IMR-90 (cell line): ENCODE data around the gene SFXN2. TPM values are rescaled to one million over a fixed set of nuclear protein-coding genes. Genes with fewer than 3 reads are reported as not detected.

Experiments
- ATAC-seq: fragments of 200-7000 bp; cut with Tn5 transposase; 2 replicates; pipeline ENCODE4 v1.9.1; 2020; ENCODE audit warnings: low read depth, mild to moderate bottlenecking, moderate library complexity
- BruUV-seq: library from RNA; stranded (reverse); fragments of 400-500 nt; replicated peaks from 2 replicates; lab custom pipeline; 2021; lab: Mats Ljungman, UMichigan
- CTCF ChIA-PET: fragments of 300-600 bp; formaldehyde crosslinking; extraction: SDS; loops from one replicate; lab custom pipeline; 2021; ENCODE audit warnings: antibody characterized with exemption; lab: Yijun Ruan, JAX
- POLR2A ChIA-PET: fragments of 300-600 bp; sonication (Branson Sonifier 250); formaldehyde crosslinking; loops from one replicate; lab custom pipeline; 2022; ENCODE audit warnings: antibody characterized with exemption; ENCODE audit not compliant: unreplicated experiment; lab: Charles Lee
- DNase-seq: peaks from one replicate; pipeline ENCODE4 v3.0.0; 2013
- H2AFZ ChIP-seq: replicated peaks from 2 replicates; pipeline ENCODE3; 2013; ENCODE audit warnings: low read length, mild to moderate bottlenecking; ENCODE audit not compliant: poor library complexity
- H2AK5ac ChIP-seq: 2 replicates; pipeline ENCODE4 v1.6.1; 2013; ENCODE audit warnings: low read depth, low read length, inconsistent platforms
- H2AK9ac ChIP-seq: replicated peaks from 2 replicates; pipeline ENCODE3; 2013; ENCODE audit warnings: mild to moderate bottlenecking, low read depth, low read length, moderate library complexity; ENCODE audit not compliant: poor library complexity
- H2BK120ac ChIP-seq: 2 replicates; pipeline ENCODE4 v1.6.1; 2013; ENCODE audit warnings: low read depth, low read length, inconsistent platforms
- H2BK15ac ChIP-seq: 3 replicates; pipeline ENCODE4 v1.6.1; 2013; ENCODE audit warnings: low read depth, low read length, inconsistent platforms
- H2BK20ac ChIP-seq: 2 replicates; pipeline ENCODE4 v1.6.1; 2013; ENCODE audit warnings: low read depth, mild to moderate bottlenecking, inconsistent platforms, low read length, moderate library complexity
- H2BK5ac ChIP-seq: 2 replicates; pipeline ENCODE4 v1.6.1; 2013; ENCODE audit warnings: mild to moderate bottlenecking, low read depth, low read length, inconsistent platforms; ENCODE audit not compliant: poor library complexity, severe bottlenecking
- H3K14ac ChIP-seq: replicated peaks from 2 replicates; pipeline ENCODE4 v1.6.1; 2013; ENCODE audit warnings: low read depth, low read length, inconsistent platforms
- H3K18ac ChIP-seq: 2 replicates; pipeline ENCODE4 v1.6.1; 2013; ENCODE audit warnings: low read depth, low read length, control low read depth
- H3K23ac ChIP-seq: 2 replicates; pipeline ENCODE4 v1.6.1; 2013; ENCODE audit warnings: low read depth, low read length, inconsistent platforms
- H3K27ac ChIP-seq: 2 replicates; pipeline ENCODE4 v1.5.1; 2013; ENCODE audit warnings: mild to moderate bottlenecking, control low read depth, low read length; ENCODE audit not compliant: insufficient read depth
- H3K27me3 ChIP-seq: 2 replicates; pipeline ENCODE4 v1.6.1; 2013; ENCODE audit warnings: low read length; ENCODE audit not compliant: control insufficient read depth, insufficient read depth
- H3K36me3 ChIP-seq: 2 replicates; pipeline ENCODE4 v1.6.1; 2013; ENCODE audit warnings: low read length, mixed read lengths; ENCODE audit not compliant: control insufficient read depth, insufficient read depth
- H3K4ac ChIP-seq: 2 replicates; pipeline ENCODE4 v1.6.1; 2013; ENCODE audit warnings: low read depth, low read length, inconsistent platforms
- H3K4me1 ChIP-seq: 2 replicates; pipeline ENCODE4 v1.6.1; 2013; ENCODE audit warnings: low read length, mixed read lengths; ENCODE audit not compliant: control insufficient read depth, insufficient read depth
- H3K4me2 ChIP-seq: 2 replicates; pipeline ENCODE4 v1.6.1; 2013; ENCODE audit warnings: low read depth, mild to moderate bottlenecking, control low read depth, low read length, moderate library complexity
- H3K4me3 ChIP-seq: 2 replicates; pipeline ENCODE4 v1.5.1; 2013; ENCODE audit warnings: low read depth, mild to moderate bottlenecking, control low read depth, low read length, moderate library complexity; ENCODE audit not compliant: insufficient read depth
- H3K56ac ChIP-seq: 2 replicates; pipeline ENCODE4 v1.6.1; 2013; ENCODE audit warnings: low read length, inconsistent platforms; ENCODE audit not compliant: insufficient read depth; ENCODE audit errors: extremely low read depth
- H3K79me1 ChIP-seq, 2 experiments: 2 replicates each; pipeline ENCODE4 v1.6.1; 2013; ENCODE audit warnings: low read length in 2 of 2, inconsistent platforms in 1 of 2, low read depth in 1 of 2
- H3K9ac ChIP-seq: 2 replicates; pipeline ENCODE4 v1.6.1; 2013; ENCODE audit warnings: low read depth, low read length, control low read depth
- H3K9me1 ChIP-seq: 2 replicates; pipeline ENCODE4 v1.6.1; 2013; ENCODE audit warnings: low read length, inconsistent platforms; ENCODE audit not compliant: insufficient read depth
- H3K9me3 ChIP-seq: 2 replicates; pipeline ENCODE4 v1.6.1; 2013; ENCODE audit warnings: low read length; ENCODE audit not compliant: control insufficient read depth, insufficient read depth
- H4K20me1 ChIP-seq: 2 replicates; pipeline ENCODE4 v1.6.1; 2013; ENCODE audit warnings: low read length, inconsistent platforms; ENCODE audit not compliant: insufficient read depth
- H4K5ac ChIP-seq: 2 replicates; pipeline ENCODE4 v1.6.1; 2013; ENCODE audit warnings: mild to moderate bottlenecking, low read depth, low read length, control low read depth
- H4K8ac ChIP-seq, 2 experiments: 2 replicates each; pipeline ENCODE4 v1.6.1; 2013; ENCODE audit warnings: low read depth in 2 of 2, low read length in 2 of 2, control low read depth in 1 of 2, inconsistent platforms in 1 of 2
- H4K91ac ChIP-seq: 2 replicates; pipeline ENCODE4 v1.6.1; 2013; ENCODE audit warnings: low read depth, low read length, inconsistent platforms; ENCODE audit not compliant: insufficient read depth
- BHLHE40 ChIP-seq: fragments of 150-350 bp; IDR thresholded peaks from 2 replicates; pipeline ENCODE4 v1.6.1; 2016; ENCODE audit warnings: mild to moderate bottlenecking, low read depth, low read length
- CEBPB ChIP-seq: IDR thresholded peaks from 2 replicates; pipeline ENCODE4 v1.6.1; 2012; ENCODE audit warnings: low read depth, low read length, improper control_type of control experiment
- CHD1 ChIP-seq: IDR thresholded peaks from 2 replicates; pipeline ENCODE4 v1.6.1; 2012; ENCODE audit warnings: low read depth, low read length, improper control_type of control experiment
- FOS ChIP-seq: fragments of 150-350 bp; IDR thresholded peaks from 2 replicates; pipeline ENCODE4 v1.6.1; 2016; ENCODE audit warnings: low read depth, low read length
- MAFK ChIP-seq: IDR thresholded peaks from 2 replicates; pipeline ENCODE4 v1.6.1; 2012; ENCODE audit warnings: low read depth, low read length, improper control_type of control experiment
- MAZ ChIP-seq: IDR thresholded peaks from 2 replicates; pipeline ENCODE4 v1.6.1; 2012; ENCODE audit warnings: low read depth, mild to moderate bottlenecking, low read length, improper control_type of control experiment, moderate library complexity, borderline replicate concordance
- MXI1 ChIP-seq: IDR thresholded peaks from 2 replicates; pipeline ENCODE4 v1.6.1; 2012; ENCODE audit warnings: low read depth, mild to moderate bottlenecking, low read length, moderate library complexity, borderline replicate concordance
- NFE2L2 ChIP-seq: fragments of 150-350 bp; IDR thresholded peaks from 2 replicates; pipeline ENCODE4 v1.6.1; 2016; ENCODE audit warnings: low read depth, mild to moderate bottlenecking, low read length
- POLR2A ChIP-seq: IDR thresholded peaks from 2 replicates; pipeline ENCODE4 v1.6.1; 2012; ENCODE audit warnings: mild to moderate bottlenecking, low read depth, low read length
- RAD21 ChIP-seq: IDR thresholded peaks from 2 replicates; pipeline ENCODE4 v1.6.1; 2012; ENCODE audit warnings: low read length, improper control_type of control experiment
- RCOR1 ChIP-seq: IDR thresholded peaks from 2 replicates; pipeline ENCODE4 v1.6.1; 2012; ENCODE audit warnings: mild to moderate bottlenecking, low read length, improper control_type of control experiment; ENCODE audit not compliant: insufficient replicate concordance
- RFX5 ChIP-seq: IDR thresholded peaks from 2 replicates; pipeline ENCODE4 v1.8.0; 2012; ENCODE audit warnings: low read depth, mild to moderate bottlenecking, low read length, moderate library complexity
- SMC3 ChIP-seq: fragments of 150-350 bp; IDR thresholded peaks from 2 replicates; pipeline ENCODE4 v1.6.1; 2016; ENCODE audit warnings: low read depth, mild to moderate bottlenecking, antibody characterized with exemption, low read length, moderate library complexity
- WGBS, 2 experiments: methylation state at CpG; one replicate each; pipeline versions ENCODE4 v1.1.5 to v1.1.7; 2013; ENCODE audit warnings: missing lambda C conversion rate in 2 of 2; ENCODE audit not compliant: insufficient read length in 1 of 2; ENCODE audit errors: extremely low coverage in 2 of 2; 5-methylcytosine and 5-hydroxymethylcytosine counted together
- dilution Hi-C: fragments of 300-500 bp; cut with HindIII; formaldehyde crosslinking; loops from one replicate; pipeline ENCODE4 v1.14.3; 2018; ENCODE audit warnings: low sequenced_read_pairs; ENCODE audit not compliant: unreplicated experiment
- in situ Hi-C: fragments of 300-500 bp; cut with MboI; formaldehyde crosslinking; loops from 3 replicates; pipeline ENCODE4 v1.14.3; 2019; ENCODE audit warnings: low sequenced_read_pairs, inconsistent platforms, mixed read lengths
- intact Hi-C: fragments of 100-400 bp; cut with micrococcal nuclease; formaldehyde crosslinking; loops from 2 replicates; pipeline ENCODE4 v1.10.0; 2022
- polyA plus RNA-seq, 3 experiments: library from polyadenylated mRNA; depleted of rRNA; stranded (reverse); fragments of >200 nt; gene quantifications; 2 replicates each; pipeline ENCODE4 v1.2.3, GENCODE V29; 2012; ENCODE audit warnings: low replicate concordance in 1 of 3
- total RNA-seq: library from RNA; depleted of rRNA; stranded (reverse); fragments of >200 nt; gene quantifications from 2 replicates; pipeline ENCODE4 v1.2.3, GENCODE V29; 2012
- TF ChIP-seq, protein P1 (sequence below): fragments of 150-350 bp; IDR thresholded peaks from 2 replicates; pipeline ENCODE4 v1.6.1; 2016; ENCODE audit warnings: low read depth, mild to moderate bottlenecking, low read length, moderate library complexity, borderline replicate concordance
- TF ChIP-seq, protein P2 (sequence below): fragments of 150-350 bp; IDR thresholded peaks from 2 replicates; pipeline ENCODE4 v1.6.1; 2017; ENCODE audit warnings: mild to moderate bottlenecking, antibody characterized with exemption, low read length, low read depth

SFXN2 gene
- total and polyA plus RNA-seq, 2 of the 4 experiments (the other 2 are of a cell fraction): 6.9 to 11.7 TPM

DNA sequence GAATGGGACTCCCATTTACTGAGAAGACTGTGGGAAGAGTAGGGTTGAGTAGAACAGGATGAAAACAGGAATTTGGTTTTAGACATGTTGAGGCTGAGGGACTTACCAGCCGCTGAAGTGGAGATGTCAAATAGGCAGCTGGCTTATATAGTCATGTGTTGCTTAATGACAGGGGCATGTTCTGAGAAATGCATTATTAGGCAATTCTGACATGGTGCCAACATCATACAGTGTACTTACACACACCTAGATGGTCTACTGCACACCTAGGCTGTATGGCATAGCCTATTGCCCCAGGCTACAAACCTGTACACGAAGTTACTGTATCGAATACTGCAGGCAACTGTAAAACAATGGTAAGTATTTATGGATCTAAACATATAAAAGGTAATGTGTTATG, 17.7 kb upstream of the SFXN2 start:
- H4K5ac ChIP-seq: no peak overlapping the region
- H4K8ac ChIP-seq: no peak overlapping the region
- no peak overlapping the region for H4K91ac ChIP-seq
- H3K4me1 ChIP-seq: peaks cover 4% of the 10 kb centered on the region
- POLR2A ChIA-PET: no interaction called here
- no peak overlapping the region for H2AK5ac ChIP-seq
- H4K20me1 ChIP-seq: no peaks in the 10 kb centered on the region
- no peak overlapping the region for H2AK9ac ChIP-seq
- no peak overlapping the region for H2BK5ac ChIP-seq
- H3K79me1 ChIP-seq: peaks cover 0 to 7% of the 10 kb centered on the region in 2 experiments; a peak in 2 of 4 replicates
- H3K9me1 ChIP-seq: no peaks in the 10 kb centered on the region
- no peak overlapping the region for H2BK120ac ChIP-seq
- ATAC-seq (no peak), DNase-seq (no peak)
- no peak overlapping the region for H3K4me2 ChIP-seq
- H2AFZ ChIP-seq: no peak overlapping the region
- no peak overlapping the region for H3K4ac ChIP-seq
- TF ChIP-seq CHD1 (no peak), SMC3 (no peak), CEBPB (no peak), MAFK (no peak), MAZ (no peak), RAD21 (no peak), FOS (no peak), NFE2L2 (no peak), RFX5 (no peak), MXI1 (no peak), RCOR1 (no peak), BHLHE40 (no peak), POLR2A (no peak)
- TF ChIP-seq, protein P1, sequence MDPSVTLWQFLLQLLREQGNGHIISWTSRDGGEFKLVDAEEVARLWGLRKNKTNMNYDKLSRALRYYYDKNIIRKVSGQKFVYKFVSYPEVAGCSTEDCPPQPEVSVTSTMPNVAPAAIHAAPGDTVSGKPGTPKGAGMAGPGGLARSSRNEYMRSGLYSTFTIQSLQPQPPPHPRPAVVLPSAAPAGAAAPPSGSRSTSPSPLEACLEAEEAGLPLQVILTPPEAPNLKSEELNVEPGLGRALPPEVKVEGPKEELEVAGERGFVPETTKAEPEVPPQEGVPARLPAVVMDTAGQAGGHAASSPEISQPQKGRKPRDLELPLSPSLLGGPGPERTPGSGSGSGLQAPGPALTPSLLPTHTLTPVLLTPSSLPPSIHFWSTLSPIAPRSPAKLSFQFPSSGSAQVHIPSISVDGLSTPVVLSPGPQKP: no peak
- TF ChIP-seq, protein P2, sequence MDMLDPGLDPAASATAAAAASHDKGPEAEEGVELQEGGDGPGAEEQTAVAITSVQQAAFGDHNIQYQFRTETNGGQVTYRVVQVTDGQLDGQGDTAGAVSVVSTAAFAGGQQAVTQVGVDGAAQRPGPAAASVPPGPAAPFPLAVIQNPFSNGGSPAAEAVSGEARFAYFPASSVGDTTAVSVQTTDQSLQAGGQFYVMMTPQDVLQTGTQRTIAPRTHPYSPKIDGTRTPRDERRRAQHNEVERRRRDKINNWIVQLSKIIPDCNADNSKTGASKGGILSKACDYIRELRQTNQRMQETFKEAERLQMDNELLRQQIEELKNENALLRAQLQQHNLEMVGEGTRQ: no peak
- CTCF ChIA-PET: interaction anchor here (0.6 kb wide), 2 partner anchors 227 to 758 kb away, joined by 3 to 5 read pairs; no protein-coding TSS in a partner anchor
- no peak overlapping the region for H3K9ac ChIP-seq
- in situ Hi-C loops (no loop called here), dilution Hi-C loops (no loop called here), intact Hi-C loops (no loop called here)
- no peaks in the 10 kb centered on the region for H3K27me3 ChIP-seq
- no peak overlapping the region for H3K27ac ChIP-seq
- H2BK20ac ChIP-seq: no peak overlapping the region
- H3K36me3 ChIP-seq: peaks cover 11% of the 10 kb centered on the region
- BruUV-seq: no TSS peak
- H3K56ac ChIP-seq: no peak overlapping the region
- no peaks in the 10 kb centered on the region for H3K9me3 ChIP-seq
- WGBS, 2 experiments: no CpG with 5 or more reads among the region's 3 CpGs
- no peak overlapping the region for H3K4me3 ChIP-seq
- no peak overlapping the region for H3K18ac ChIP-seq
- no peak overlapping the region for H3K23ac ChIP-seq
- H2BK15ac ChIP-seq: no peak overlapping the region
- no peak overlapping the region for H3K14ac ChIP-seq
